Cardiac fibroblast (primary cell): ENCODE measurements around the gene UNC45A.
"Not testable (repeated sequence)": the region's sequence is repeated elsewhere in the genome, so short reads cannot be mapped to it uniquely, and the experiment has no call there.

ENCODE experiments used
- DNase-seq, 2 donors: peaks; one replicate each; pipeline versions ENCODE4 v3.0.0 to v3.0.0-alpha.2; 2010; ENCODE audit warnings: low read depth in 2 of 2
- H3K4me3 ChIP-seq, 2 donors: replicated peaks in 1 of 2; 1 replicate in 1 of 2; 2 replicates in 1 of 2; pipeline ENCODE4 v1.5.1; 2011; ENCODE audit warnings: low read depth in 2 of 2, low read length in 2 of 2, mild to moderate bottlenecking in 2 of 2, moderate library complexity in 1 of 2
- TF ChIP-seq, protein P1 (sequence below): IDR thresholded peaks from one replicate; pipeline ENCODE4 v1.5.1; 2011; ENCODE audit warnings: low read depth, mild to moderate bottlenecking, low read length, inconsistent platforms

Gene UNC45A

DNA sequence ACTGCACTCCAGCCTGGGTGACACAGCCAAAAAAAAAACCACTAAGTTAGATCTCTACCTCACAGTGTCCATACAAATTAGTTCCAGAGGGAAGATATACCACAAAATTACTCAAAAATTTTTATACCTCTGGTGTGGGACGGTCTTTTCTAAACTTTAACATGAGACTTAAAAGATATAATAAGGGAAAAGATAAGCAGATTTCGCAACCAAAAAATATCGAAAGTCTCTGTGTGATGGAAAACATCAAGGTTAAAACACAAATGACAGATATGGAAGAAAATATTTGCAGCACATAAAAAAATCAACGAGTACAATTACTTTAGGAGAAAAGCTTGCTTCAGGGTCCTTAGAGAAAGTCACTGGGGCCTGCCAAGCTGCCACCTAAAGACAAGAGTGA lies 13.2 kb upstream of the UNC45A start:
- no peak for DNase-seq
- TF ChIP-seq, protein P1, sequence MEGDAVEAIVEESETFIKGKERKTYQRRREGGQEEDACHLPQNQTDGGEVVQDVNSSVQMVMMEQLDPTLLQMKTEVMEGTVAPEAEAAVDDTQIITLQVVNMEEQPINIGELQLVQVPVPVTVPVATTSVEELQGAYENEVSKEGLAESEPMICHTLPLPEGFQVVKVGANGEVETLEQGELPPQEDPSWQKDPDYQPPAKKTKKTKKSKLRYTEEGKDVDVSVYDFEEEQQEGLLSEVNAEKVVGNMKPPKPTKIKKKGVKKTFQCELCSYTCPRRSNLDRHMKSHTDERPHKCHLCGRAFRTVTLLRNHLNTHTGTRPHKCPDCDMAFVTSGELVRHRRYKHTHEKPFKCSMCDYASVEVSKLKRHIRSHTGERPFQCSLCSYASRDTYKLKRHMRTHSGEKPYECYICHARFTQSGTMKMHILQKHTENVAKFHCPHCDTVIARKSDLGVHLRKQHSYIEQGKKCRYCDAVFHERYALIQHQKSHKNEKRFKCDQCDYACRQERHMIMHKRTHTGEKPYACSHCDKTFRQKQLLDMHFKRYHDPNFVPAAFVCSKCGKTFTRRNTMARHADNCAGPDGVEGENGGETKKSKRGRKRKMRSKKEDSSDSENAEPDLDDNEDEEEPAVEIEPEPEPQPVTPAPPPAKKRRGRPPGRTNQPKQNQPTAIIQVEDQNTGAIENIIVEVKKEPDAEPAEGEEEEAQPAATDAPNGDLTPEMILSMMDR: no peak
- no peak overlapping the region for H3K4me3 ChIP-seq

DNA sequence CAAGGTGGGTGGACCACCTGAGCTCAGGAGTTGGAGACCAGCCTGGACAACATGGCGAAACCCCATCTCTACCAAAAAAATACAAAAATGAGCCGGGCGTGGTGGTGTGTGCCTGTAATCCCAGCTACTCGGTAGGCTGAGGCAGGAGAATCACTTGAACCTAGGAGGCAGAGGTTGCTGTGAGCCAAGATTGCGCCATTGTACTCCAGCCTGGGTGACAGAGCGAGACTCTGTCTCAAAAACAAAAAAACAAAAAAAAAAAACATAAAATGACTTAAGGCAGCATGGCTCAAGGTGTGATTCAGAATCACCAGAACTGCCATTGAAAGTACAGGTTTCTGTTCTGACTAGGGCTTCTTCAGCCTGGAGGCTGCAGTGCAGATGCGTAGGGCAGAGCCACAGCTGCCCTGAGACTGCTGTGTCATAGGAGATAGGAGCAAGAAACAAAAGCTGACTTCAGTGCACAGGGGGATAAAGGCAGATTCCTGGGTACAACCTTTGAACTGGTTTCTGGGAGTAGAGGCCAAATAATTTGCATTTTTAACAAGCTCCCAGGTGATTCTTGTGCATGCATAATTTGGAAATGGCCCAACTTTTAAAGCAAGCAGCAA lies 12.3 kb upstream of the UNC45A start:
- not testable (repeated sequence) for DNase-seq, H3K4me3 ChIP-seq

DNA sequence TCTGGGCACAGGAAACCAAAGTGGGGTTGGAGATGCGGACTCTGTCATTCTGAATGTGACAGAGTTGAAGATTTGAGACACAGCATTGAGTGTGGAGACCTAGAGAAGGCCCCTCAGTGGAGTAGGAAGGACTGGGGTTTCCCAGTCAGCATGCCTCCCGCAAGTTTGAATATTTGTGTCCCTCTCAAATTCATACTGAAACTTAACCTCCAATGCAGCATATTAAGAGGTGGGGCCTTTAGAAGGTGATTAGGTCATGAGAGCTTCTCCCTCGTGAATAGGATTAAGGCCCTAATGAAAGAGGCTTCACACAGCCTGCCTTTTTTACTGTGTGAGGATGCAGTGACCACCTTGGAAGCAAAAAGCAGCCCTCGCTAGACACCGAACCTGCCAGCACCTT lies 10.7 kb upstream of the UNC45A start:
- TF ChIP-seq, protein P1: no peak
- no peak overlapping the region for H3K4me3 ChIP-seq
- DNase-seq: no peak

DNA sequence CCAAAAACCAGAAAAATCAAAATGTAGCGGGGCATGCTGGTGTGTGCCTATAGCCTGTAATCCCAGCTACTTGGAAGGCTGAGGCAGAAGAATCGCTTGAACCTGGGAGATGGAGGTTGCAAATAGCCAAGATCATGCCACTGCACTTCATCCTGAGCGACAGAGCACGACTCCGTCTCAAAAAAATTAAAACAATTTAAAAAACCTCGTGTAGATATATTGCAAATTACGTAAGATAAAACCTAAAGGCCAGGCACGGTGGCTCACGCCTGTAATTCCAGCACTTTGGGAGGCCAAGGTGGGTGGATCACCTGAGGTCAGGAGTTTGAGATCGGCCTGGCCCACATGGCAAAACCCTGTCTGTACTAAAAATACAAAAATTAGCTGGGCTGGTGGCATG lies 8.3 kb upstream of the UNC45A start:
- not testable (repeated sequence) for H3K4me3 ChIP-seq, DNase-seq

DNA sequence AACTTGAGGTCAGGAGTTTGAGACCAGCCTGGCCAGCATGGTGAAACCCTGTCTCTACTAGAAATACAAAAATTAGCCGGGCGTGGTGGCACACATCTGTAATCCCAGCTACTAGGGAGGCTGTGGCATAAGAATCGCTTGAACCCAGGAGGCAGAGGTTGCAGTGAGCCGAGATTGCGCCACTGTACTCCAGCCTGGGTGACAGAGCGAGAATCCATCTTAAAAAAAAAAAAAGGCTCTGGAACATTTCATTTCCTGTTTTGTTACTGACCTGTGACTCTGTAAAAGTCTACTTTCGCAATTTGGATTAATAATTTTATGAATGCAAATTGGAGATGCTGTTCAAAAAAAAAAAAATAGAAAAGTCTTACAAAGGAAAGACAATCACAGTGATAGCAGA lies 7.0 kb upstream of the UNC45A start:
- DNase-seq, H3K4me3 ChIP-seq: not testable (repeated sequence)

DNA sequence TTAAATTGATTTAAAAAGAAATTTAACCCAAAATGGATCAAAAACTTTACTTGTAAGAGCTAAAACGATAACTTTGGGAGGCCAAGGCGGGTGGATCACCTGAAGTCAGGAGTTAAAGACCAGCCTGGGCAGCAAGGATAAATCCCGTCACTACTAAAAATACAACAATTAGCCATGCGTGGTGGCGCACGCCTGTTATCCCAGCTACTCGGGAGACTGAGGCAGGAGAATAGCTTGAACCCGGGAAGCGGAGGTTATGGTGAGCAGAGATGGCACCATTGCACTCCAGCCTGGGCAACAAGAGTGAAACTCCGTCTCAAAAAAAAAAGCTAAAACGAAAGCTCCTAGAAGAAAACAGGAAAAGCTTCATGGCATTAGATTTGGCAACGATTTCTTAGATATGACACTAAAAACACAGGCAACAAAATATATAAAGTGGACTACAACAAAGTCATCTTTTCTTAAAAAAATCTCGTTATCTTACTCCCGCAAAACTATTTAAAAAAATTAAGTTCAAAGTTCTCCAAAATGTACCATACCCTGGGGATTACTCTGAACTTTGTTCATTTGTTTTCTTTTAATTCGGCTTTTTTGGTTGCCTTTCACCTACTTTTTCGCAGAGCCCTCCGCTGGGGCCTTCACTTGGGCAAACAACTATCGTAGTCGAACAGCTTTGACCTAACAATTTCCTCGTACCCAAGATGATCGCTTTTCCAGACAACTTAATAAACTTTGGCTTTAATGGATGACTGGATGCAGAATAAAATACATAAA lies 5.7 kb upstream of the UNC45A start:
- H3K4me3 ChIP-seq: peak overlapping the region; percentile 56 to 64
- no peak for DNase-seq
- TF ChIP-seq, protein P1: no peak

DNA sequence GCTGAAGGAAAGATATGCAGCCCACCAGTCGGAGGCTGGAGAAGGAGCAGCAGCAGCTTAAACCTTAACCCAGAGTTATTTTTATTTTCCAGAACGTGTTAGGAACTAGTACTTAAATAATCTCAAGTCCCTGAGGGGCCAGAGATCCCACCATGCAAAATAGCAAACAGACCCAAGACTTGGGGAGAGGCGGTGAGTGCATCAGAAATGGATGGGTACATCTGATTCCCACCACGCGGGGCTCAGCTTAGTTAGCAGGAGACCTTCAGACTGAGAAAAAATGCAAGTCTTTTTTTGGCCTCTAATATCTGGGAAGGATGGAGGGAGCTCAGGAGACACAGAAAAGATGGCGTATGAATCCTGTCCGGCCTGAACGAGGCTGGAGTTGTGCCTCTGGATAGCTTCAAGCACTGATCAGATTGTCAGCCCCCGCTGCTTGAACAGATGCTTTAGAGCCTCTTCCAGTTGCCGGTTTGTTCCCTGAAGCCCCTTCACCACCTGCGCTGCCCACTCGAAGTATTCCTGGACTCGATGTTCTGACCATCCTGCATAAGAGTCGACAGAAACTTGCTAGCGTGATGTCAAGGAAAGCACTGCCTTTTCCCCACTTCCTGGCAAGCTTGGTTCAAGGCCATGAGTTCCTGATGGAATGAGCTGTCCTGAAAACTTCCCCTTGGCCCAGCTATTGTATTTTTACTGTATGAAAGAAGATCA lies 4.1 kb upstream of the UNC45A start:
- peak overlapping the region in 1 of 2 donors; percentile 64 for H3K4me3 ChIP-seq
- DNase-seq: peak; percentile 26 to 48
- TF ChIP-seq, protein P1: no peak

DNA sequence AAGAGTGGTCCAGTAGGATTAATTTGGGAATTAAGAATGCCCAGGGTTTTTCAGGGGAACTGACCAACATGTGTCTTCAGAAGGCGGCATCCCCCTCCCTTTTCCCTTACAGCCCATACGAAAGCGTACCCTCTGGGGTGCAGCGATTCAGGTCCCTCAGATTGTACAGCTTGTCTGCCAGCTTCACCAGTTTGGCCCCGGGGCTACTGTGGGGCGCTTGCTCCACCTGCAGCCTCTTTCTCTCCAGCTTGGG lies 3.6 kb upstream of the UNC45A start:
- TF ChIP-seq, protein P1: no peak
- DNase-seq: no peak
- H3K4me3 ChIP-seq: peak overlapping the region in 1 of 2 donors; percentile 70
